ENCODE measurements around the gene ORAI3. TPM values are rescaled to one million over a fixed set of nuclear protein-coding genes. Genes with fewer than 3 reads are reported as not detected.

The ORAI3 gene
- total RNA-seq, 2 experiments from 2014 or later, result 7.8 to 18.3 TPM

DNA sequence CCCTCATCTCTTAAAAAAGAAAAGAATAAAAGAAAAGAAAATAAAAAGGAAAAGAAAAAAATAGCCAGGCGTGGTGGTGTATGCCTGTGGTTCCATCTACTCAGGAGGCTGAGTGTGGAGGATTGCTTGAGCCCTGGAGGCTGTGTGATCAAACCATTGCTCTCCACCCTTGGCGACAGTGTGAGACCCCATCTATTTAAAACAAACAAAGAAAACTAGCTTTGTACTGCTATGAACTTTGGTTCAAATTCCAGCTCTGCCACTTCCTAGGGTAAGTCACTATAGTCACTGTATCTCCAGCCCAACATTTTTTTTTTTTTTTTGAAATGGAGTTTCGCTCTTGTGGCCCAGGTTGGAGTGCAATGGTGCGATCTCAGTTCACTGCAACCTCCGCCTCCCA, 48.3 kb upstream of the ORAI3 start:
- Histone ChIP-seq H3K79me2 (ENCODE audit: insufficient read depth, low read depth, low read length) (no peaks in the 10 kb centered on the region), H3K36me3 (ENCODE audit: insufficient read depth, low read length) (no peaks in the 10 kb centered on the region), H3K9me2 (ENCODE audit: insufficient read depth, low read length) (no peaks in the 10 kb centered on the region), H4K20me1 (ENCODE audit: insufficient read depth, low read length) (no peaks in the 10 kb centered on the region), H3K4me2 (ENCODE audit: low read length) (no peak overlapping the region), H3K4me1 (ENCODE audit: insufficient read depth, low read length, poor library complexity, severe bottlenecking) (peaks cover 54% of the 10 kb centered on the region), H3K9me3 (ENCODE audit: low read length) (no peaks in the 10 kb centered on the region; the same call in 1 of the 2 replicates), H3K4me3 (ENCODE audit: low read depth, low read length, poor library complexity, severe bottlenecking) (no peak overlapping the region), H2AFZ (ENCODE audit: low read length) (no peak overlapping the region), H3K27ac (ENCODE audit: low read depth, low read length, poor library complexity, severe bottlenecking) (no peak overlapping the region)
- no peak for TF ChIP-seq EZH2phosphoT487 (IDR thresholded peaks at IDR 0.05; ENCODE audit: borderline replicate concordance, low read depth, low read length)
- TF ChIP-seq, protein P1, sequence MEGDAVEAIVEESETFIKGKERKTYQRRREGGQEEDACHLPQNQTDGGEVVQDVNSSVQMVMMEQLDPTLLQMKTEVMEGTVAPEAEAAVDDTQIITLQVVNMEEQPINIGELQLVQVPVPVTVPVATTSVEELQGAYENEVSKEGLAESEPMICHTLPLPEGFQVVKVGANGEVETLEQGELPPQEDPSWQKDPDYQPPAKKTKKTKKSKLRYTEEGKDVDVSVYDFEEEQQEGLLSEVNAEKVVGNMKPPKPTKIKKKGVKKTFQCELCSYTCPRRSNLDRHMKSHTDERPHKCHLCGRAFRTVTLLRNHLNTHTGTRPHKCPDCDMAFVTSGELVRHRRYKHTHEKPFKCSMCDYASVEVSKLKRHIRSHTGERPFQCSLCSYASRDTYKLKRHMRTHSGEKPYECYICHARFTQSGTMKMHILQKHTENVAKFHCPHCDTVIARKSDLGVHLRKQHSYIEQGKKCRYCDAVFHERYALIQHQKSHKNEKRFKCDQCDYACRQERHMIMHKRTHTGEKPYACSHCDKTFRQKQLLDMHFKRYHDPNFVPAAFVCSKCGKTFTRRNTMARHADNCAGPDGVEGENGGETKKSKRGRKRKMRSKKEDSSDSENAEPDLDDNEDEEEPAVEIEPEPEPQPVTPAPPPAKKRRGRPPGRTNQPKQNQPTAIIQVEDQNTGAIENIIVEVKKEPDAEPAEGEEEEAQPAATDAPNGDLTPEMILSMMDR (conservative IDR thresholded peaks at IDR 0.05; ENCODE audit: low read length), result no peak
- ChIA-PET CTCF (ENCODE audit: unreplicated experiment) (no interaction called here), POLR2A (interaction anchor here (0.6 to 1.1 kb wide), 3 partner anchors 13 to 177 kb away, joined by 3 to 4 read pairs (median 4); no protein-coding TSS in a partner anchor)
- DNase-seq (ENCODE audit: low spot score), result no peak
- intact Hi-C loops (cut with micrococcal nuclease; ENCODE audit: unreplicated experiment), result no loop called here
- BruUV-seq (replicated peaks), result no TSS peak

DNA sequence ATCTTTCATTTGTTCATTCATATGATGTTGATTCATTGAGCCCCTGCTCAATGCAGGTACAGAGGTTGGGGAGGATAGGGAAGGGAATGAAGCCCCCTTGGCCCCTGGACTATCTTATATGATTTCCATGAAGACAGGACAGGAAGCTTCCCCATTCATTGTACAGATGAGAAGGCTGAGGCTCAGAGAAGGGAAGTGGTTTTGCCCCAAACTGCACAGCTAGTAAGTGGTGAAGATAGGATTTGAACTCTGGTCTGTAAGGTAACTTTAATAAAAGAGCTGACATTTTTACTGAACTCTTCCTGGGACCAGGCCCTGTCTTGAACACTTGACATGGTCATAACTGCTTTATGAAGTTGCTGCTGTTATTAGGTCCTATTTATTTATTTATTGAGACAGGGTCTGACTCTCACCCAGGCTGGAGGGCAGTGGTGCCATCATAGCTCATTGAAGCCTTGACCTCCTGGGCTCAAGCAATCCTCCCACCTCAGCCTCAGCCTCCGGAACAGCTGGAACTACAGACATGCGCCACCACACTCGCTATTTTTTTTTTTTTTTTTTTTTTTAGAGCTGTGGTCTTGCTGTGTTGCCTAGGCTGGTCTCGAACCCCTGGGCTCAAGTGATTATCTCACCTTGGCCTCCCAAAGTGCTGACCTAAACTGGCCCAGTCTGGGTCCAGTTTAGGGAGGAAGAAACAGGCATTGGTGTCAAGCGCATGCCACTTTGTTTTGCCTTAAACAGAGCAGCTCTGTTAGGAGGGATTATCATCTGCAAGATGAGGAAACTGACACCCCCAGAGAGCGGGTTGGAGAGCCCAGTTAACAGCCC, 47.5 kb upstream of the ORAI3 start:
- no TSS peak for BruUV-seq (replicated peaks)
- H3K27ac ChIP-seq (ENCODE audit: low read depth, low read length, poor library complexity, severe bottlenecking), result no peak overlapping the region
- no peak for DNase-seq (ENCODE audit: low spot score)

More for the DNA sequence above, 47.5 kb upstream of the ORAI3 start:
- ChIA-PET POLR2A (interaction anchor here (0.5 to 1.1 kb wide), 4 partner anchors 11 to 56 kb away, joined by 3 to 5 read pairs (median 3); no protein-coding TSS in a partner anchor), CTCF (ENCODE audit: unreplicated experiment) (no interaction called here)
- no peak overlapping the region for H3K4me3 ChIP-seq (ENCODE audit: low read depth, low read length, poor library complexity, severe bottlenecking)
- intact Hi-C loops (cut with micrococcal nuclease; ENCODE audit: unreplicated experiment), result no loop called here
- H3K4me2 ChIP-seq (ENCODE audit: low read length), result no peak overlapping the region; the same call in 1 of the 2 replicates
- no peak for TF ChIP-seq EZH2phosphoT487 (IDR thresholded peaks at IDR 0.05; ENCODE audit: borderline replicate concordance, low read depth, low read length)
- TF ChIP-seq, protein P1 (conservative IDR thresholded peaks at IDR 0.05; ENCODE audit: low read length), result no peak
- H3K79me2 ChIP-seq (ENCODE audit: insufficient read depth, low read depth, low read length), result no peaks in the 10 kb centered on the region
- peak overlapping the region; percentile 4; the same call in 1 of the 2 replicates for H2AFZ ChIP-seq (ENCODE audit: low read length)
- H3K9me3 ChIP-seq (ENCODE audit: low read length), result no peaks in the 10 kb centered on the region; the same call in 1 of the 2 replicates
- H4K20me1 ChIP-seq (ENCODE audit: insufficient read depth, low read length), result no peaks in the 10 kb centered on the region
- H3K36me3 ChIP-seq (ENCODE audit: insufficient read depth, low read length), result no peaks in the 10 kb centered on the region
- peaks cover 48% of the 10 kb centered on the region for H3K4me1 ChIP-seq (ENCODE audit: insufficient read depth, low read length, poor library complexity, severe bottlenecking)
- H3K9me2 ChIP-seq (ENCODE audit: insufficient read depth, low read length), result no peaks in the 10 kb centered on the region
